GM18517 (cell line): Measurements from ENCODE around the gene EIF1.
"Not testable (repeated sequence)": the region's sequence is repeated elsewhere in the genome, so short reads cannot be mapped to it uniquely, and the experiment has no call there.

Experiments used
- ATAC-seq: cut with Tn5 transposase; IDR thresholded peaks from one replicate; pipeline ENCODE4 v1.9.1; 2021; ENCODE audit warnings: mild to moderate bottlenecking, moderate library complexity; ENCODE audit not compliant: unreplicated experiment

EIF1 gene

DNA sequence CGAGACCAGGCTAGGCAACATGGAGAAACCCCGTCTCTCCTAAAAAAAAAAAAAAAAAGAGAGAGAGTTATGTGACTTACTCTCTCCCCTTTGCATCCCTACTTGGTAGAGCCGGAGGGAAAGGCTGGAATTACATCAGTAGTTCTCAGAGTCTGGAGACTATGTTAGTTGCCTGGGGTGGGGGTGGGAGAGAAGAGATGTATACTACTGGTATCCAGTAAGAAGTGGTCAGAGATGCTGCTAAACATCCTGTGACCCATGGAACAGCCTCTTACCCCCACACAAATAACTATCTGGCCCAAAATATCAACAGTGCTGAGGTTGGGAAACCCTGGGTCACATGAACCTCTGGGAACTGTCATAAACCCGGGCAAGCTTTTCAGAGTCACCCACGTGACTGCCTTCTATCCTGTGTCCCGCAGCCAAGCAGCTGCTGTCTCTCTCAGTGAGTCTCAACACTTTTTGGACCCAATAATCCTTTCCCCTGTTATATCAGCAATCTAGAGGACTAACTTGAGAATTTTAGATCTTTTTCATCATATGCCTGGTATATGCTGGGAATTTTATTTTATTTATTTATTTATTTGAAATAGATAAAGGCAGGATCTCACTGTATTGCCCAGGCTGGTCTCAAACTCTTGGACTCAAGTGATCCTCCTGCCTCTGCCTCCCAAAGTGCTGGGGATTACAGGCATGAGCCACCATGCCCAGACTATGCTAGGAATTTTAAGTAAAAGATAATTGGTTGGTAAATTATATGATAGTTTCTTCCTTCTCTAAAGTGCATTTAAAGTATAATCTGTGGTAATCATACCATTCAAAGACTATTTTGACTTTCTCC is 8.7 kb downstream of the EIF1 start:
- ATAC-seq = no peak

DNA sequence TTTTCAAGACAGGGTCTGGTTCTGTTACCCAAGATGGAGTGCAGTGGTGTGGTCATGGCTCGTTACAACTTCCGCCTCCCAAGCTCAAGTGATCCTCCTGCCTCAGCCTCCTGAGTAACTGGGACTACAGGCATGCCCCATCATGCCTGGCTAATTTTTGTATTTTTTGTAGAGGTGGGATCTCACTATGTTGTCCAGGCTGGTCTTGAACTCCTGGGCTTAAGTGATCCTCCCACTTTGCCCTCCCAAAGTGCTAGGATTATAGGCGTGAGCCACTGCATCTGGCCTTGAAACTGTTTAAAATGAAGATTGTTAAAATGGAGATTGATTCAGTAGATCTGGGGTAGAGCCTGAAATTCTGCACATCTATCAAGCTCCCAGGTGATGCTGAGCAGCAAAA is 12.2 kb downstream of the EIF1 start:
- not testable (repeated sequence) for ATAC-seq

DNA sequence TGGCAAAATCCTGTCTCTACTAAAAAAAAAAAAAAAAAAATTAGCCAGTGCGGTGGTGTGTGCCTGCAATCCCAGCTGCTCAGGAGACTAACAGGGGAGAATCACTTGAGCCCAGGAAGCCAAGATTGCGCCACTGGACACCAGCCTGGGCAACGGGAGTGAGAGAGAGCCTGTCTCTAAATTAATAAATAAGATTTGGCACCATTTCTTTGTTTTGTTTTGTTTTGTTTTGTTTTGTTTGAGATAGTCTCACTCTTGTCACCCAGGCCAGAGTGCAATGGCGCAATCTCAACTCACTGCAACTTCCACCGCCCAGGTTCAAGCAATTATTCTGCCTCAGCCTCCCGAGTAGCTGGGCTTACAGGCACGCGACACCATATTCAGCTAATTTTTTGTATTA is 14.0 kb downstream of the EIF1 start:
- no peak for ATAC-seq

- ATAC-seq = no peak
Measured at GRCh38 chr17:41705271-41705991, 16.7 kb downstream of the EIF1 start.

DNA sequence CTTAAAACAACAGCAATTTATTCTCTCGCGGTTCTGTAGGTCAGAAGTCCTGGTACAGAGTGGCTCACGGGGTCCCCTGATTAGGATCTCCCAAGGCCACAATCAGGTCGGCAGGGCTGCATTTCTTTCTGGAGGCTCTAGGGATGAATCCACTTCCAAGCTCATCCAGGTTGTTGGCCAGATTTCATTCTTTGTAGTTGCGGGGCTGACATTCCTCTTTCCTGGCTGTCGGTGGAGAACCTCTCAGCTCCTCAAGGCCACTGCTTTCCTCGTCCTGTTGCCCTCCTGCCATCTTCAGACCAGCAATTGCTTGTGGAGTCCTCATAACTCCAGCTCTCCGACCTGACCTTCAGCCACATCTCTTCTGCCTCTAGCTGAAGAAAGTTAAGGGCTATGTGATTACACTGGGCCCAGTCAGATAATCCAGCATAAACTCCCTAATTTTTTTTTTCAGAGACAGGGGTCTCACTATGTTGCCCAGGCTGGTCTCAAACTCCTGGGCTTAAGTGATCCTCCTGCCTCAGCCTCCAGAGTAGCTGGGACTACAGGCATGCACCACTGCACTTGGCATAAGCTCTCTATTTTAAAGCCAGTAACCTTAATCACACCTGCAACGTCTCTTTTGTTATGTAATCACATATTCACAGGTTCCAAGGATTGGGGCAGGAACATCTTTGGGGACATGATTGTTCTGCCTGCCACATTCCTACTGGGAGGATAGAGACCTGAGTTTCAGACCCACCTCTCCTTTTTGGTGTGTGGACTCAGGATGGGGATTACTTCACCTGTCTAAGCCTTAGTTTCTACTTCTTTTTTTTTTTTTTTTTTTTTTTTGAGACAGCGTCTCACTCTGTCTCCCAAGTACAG is 19.4 kb downstream of the EIF1 start:
- ATAC-seq = no peak

DNA sequence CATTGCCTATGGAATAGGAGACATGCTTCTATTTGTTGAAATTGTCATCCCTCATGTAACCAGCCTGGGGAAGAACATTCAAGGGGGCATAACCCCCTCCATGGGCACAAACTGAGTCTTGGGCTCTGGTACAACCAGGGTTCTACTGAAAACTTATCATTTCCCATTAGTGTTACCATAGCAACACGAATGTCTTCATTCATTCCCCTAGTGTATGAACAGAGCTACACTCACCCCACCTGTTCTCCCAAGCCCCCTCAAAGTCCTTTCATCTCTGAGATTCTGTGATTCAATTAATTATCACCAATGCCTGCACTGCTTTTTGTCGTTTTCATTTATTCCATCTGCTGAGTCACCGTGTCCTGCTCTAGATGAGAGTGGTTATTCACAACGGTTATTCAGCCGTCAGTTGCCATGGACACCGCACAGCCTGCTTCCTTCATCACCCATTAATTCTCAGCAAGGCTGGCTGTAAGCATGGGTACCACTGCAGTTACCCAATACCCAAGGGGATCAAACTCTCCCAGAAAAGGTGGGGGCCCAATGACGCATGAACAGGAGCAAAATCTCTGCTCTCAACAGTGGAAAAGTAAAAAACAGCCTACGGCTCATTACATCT is 21.9 kb downstream of the EIF1 start:
- ATAC-seq = no peak

- no peak for ATAC-seq
Measured at GRCh38 chr17:41711669-41712400, 23.1 kb downstream of the EIF1 start, which contains the start of gene GAST. TSS of gene GAST (plus strand) at chr17:41712331. CDS start at chr17:41715437, 3,106 bp downstream.

DNA sequence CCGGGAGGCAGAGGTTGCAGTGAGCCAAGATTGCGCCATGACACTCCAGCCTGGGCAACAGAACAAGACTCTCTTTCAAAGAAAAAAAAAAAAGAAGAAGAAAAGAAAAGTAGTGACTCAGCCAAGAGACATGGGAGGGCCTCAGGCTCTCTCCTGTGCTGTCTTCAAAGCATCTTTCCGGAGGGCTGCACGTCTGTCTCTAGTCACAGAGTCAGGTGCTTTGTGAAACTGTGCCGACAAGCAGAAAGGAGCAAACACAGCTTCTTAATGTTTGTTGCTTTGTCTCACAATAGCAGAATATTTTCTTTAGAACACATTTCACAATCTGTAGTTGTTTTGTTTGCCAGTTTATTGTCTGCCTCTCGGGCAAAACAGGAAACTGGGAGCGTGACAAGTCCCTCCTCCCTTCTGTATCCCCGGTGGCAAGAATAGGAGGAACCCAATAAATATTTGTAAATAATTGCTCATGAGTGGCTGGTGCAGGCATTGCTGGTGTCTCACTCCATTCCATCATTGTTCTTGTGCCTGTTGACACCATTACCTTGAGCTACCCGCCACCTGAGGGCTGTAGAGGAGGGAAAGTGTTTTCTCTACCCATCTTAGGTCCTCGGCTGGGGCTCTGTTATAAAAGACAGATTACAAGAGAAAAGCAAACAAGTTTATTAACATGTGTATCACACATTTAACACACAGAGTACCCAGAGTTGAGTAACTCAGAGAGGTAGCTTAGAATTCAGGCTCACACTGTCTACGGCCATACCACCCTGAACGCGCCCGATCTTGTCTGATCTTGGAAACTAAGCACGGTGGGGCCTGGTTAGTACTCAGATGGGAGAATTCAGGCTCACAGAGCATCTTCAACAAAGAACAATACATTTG is 29.0 kb downstream of the EIF1 start:
- no peak for ATAC-seq

GRCh38 chr17:41718287-41718645 is 29.6 kb downstream of the EIF1 start:
- no peak for ATAC-seq

DNA sequence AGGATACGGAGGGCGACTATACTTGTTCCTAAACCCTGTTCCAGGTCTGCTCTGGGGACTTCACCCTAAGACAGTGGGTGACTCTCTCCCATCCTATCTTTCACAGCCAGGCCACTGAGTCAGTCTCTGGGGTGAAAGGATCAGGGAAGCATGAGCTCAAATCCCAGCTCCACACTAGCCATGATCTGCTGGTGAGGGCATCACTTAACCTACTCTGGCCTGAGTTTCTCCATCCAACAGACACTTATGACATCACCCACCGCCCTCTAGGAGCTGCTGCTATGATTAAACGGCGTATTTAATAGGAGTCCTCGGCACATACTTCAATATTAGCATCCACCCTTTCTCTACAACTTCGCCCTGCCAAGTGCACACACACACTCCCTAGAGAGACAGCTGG is 33.5 kb downstream of the EIF1 start:
- no peak for ATAC-seq

- no peak for ATAC-seq
Measured at GRCh38 chr17:41723801-41724475, 35.3 kb downstream of the EIF1 start.

GRCh38 chr17:41724476-41725050 is 35.9 kb downstream of the EIF1 start:
- ATAC-seq = no peak

DNA sequence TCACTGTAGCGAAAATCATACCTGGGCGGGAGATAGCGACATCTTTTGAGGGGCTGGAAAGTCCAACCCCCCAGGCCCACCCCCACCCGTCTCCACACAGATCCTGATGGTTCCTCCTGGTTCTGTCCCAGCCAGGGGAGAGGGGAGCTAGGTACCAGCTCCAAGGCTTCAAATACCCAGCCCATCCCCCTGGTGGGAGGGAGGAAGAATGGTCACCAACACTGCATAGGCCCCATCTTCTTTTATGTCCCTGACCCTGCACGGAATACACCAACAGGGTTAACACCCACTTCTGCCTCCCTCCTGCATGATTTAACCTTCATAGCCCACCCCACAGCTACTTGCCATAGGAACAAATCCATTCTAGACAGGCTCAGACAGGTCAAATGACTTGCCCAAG is 36.4 kb downstream of the EIF1 start:
- ATAC-seq = no peak

- no peak for ATAC-seq
Measured at GRCh38 chr17:41728056-41728455, 39.4 kb downstream of the EIF1 start.

DNA sequence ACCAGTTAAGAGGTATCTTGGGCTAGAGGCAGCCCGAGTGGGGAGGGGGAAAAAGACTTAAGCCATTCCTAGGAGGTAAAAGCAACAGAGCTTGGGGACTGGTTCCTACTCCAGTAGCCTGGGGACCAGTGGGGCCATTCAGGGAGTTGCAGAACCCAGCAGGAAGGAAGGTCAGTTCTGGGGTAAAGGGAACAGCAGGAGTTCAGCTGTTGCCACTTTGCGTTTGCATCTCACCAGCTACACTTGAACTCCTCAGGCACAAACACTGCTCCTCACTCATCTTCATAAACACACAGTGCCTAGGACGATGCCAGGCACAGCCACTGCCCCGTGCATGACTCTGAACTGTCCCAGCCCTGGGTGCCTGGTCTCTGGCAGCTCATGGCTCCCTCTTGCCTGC is 41.8 kb downstream of the EIF1 start:
- ATAC-seq = no peak

- ATAC-seq = no peak
Measured at GRCh38 chr17:41731836-41732235, 43.2 kb downstream of the EIF1 start.

DNA sequence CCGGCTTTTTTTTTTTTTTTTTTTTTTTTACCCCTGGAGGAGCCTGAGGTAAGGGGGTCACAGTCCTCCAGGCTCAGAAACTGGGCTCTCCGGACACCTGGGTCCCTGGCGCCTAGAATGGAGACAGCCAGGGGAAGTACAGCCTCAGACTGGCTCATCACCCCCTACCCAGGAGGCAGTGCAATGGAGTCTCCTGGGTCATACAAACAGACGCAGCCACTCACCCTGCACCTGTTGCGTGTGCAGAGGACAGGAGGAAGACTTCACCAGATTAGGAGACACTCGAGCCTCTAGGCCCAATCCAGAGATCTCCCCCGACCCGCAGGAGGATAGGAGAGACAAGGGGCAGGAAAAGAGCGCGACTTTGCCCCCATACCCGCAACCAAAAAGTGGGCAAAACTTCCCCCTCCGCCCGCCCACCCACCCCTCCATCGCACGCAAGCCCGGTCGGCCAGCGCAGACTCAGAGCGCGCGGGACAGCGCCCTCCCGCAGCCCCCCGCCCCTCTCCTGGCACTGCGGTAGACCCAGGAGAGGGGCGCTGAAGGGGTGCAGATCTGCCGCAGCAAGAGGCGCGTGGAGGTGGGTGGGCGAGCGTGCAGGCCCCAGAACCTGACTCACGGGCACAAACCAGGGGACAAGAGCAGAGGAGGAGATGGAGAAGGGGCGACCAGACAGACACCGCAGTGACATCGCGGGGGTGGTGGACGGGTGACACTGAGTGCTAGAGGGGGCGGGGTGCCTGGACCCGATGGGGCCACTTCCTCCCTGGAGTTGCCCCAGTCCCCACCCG is 44.9 kb downstream of the EIF1 start:
- no peak for ATAC-seq
